HL-60 (cell line): ENCODE measurements around the gene DIP2C.

ENCODE experiments used
- DNase-seq, 2 experiments: peaks; one replicate each; pipeline ENCODE4 v3.0.0-alpha.2; 2010 to 2020; ENCODE audit warnings: low read depth in 1 of 2, low spot score in 1 of 2
- H3K27ac ChIP-seq: fragments of 250-450 bp; sonication (Bioruptor Pico); replicated peaks from 2 replicates; pipeline ENCODE4 v1.5.1; 2020; ENCODE audit warnings: mild to moderate bottlenecking, moderate library complexity
- H3K27me3 ChIP-seq: fragments of 250-450 bp; sonication (Bioruptor Pico); 2 replicates; pipeline ENCODE4 v1.5.1; 2021; ENCODE audit warnings: mild to moderate bottlenecking, moderate library complexity; ENCODE audit not compliant: insufficient read depth, poor library complexity, severe bottlenecking
- H3K4me3 ChIP-seq: replicated peaks from 2 replicates; pipeline ENCODE4 v1.5.1; 2011; ENCODE audit warnings: mild to moderate bottlenecking, control low read depth, low read length; ENCODE audit not compliant: insufficient read depth
- GABPA ChIP-seq: IDR thresholded peaks from 2 replicates; pipeline ENCODE4 v1.6.1; 2012; ENCODE audit warnings: low read depth
- POLR2AphosphoS5 ChIP-seq: IDR thresholded peaks from 2 replicates; pipeline ENCODE4 v1.6.1; 2012; ENCODE audit warnings: low read depth
- SPI1 ChIP-seq: IDR thresholded peaks from 2 replicates; pipeline ENCODE4 v1.6.1; 2012; ENCODE audit warnings: low read depth, mild to moderate bottlenecking, borderline replicate concordance
- TF ChIP-seq, protein P1 (sequence below): IDR thresholded peaks from one replicate; pipeline ENCODE4 v1.5.1; 2011; ENCODE audit warnings: low read length, control low read depth, inconsistent platforms; ENCODE audit not compliant: insufficient read depth
- TF ChIP-seq, protein P2 (sequence below): IDR thresholded peaks from 2 replicates; pipeline ENCODE4 v1.6.1; 2012; ENCODE audit warnings: low read depth; ENCODE audit not compliant: insufficient replicate concordance

The DIP2C gene

DNA sequence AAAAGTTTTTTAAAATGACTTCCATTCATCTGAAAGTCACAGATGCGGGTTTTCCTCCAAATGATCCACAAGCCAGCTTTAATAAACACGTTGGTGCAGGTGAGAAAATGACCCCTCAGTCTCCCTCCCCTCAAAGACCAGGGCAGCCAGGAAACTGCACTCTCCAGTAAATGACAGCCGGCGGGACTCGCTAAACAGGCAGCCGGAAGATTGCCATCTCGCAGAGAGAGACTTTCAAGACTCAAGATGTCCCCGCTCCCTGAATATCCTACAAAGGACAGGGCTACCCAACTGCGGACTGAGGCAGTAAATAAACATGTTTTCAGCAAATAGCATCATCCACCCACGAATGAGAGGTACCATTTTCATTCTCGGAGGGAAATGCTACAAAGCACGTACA, 116.8 kb downstream of the DIP2C start:
- Histone ChIP-seq H3K27ac (no peak overlapping the region), H3K27me3 (no peaks in the 10 kb centered on the region), H3K4me3 (no peak overlapping the region)
- DNase-seq: no peak
- TF ChIP-seq, protein P1, sequence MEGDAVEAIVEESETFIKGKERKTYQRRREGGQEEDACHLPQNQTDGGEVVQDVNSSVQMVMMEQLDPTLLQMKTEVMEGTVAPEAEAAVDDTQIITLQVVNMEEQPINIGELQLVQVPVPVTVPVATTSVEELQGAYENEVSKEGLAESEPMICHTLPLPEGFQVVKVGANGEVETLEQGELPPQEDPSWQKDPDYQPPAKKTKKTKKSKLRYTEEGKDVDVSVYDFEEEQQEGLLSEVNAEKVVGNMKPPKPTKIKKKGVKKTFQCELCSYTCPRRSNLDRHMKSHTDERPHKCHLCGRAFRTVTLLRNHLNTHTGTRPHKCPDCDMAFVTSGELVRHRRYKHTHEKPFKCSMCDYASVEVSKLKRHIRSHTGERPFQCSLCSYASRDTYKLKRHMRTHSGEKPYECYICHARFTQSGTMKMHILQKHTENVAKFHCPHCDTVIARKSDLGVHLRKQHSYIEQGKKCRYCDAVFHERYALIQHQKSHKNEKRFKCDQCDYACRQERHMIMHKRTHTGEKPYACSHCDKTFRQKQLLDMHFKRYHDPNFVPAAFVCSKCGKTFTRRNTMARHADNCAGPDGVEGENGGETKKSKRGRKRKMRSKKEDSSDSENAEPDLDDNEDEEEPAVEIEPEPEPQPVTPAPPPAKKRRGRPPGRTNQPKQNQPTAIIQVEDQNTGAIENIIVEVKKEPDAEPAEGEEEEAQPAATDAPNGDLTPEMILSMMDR: no peak

DNA sequence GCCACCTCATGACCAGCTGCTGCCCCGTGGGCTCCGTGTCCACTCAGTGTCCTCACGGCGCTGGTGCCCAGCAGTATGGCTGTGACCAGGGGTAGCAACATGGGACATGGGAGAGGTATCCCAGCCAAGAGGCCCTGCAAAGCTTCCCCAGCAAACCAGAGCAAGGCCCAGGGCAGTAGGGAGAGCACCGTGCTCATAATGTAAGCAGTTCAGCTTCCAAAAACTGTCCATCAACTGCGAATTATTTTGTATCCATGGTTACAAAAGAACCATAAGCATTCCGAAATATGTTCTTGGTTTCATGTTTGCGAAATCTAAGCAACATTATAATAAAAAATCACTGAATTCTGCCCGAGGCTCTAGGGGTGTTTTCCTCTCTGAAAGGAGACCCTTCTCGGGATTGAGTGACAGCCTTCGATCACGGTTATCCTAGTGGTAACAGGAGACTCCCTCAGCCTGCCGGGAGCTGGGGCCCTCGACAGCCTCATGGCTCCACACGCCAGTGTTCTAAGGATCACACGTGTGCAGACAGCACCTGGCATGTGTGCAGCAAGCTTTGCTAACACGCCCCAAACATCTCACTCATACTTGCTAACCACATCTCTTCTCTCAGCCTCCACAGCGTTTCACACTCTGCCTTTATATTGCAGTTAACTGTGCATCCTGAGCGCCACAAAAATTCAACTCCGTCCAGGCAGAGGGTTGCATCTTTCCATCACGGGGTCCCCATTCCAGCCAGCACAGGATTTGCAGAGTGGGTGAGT, 117.6 kb downstream of the DIP2C start:
- H3K4me3 ChIP-seq: no peak overlapping the region
- no peak overlapping the region for H3K27ac ChIP-seq
- no peaks in the 10 kb centered on the region for H3K27me3 ChIP-seq
- no peak for DNase-seq
- TF ChIP-seq, protein P1: no peak
- no peak for TF ChIP-seq GABPA
- no peak for TF ChIP-seq SPI1

DNA sequence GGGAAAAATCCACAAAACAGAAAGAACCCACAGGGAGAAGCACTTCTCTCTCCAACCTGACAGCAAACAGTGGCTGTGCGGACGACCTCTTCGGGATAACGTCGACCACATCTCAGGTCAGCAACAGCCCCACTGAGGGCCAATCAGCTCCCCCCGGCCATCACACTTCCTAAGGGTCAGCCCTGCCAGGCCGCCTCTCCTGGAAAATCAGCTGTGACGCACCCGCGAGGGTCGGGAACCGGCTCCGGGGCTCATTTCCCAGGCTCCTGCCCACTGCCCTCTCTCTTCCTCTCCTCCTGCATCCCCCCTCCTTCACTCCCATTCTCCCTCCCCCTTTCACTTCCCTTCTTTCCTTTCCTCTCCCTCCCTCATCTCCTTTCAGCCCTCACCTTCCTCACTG, 118.3 kb downstream of the DIP2C start:
- Histone ChIP-seq H3K27me3 (no peaks in the 10 kb centered on the region), H3K4me3 (no peak overlapping the region), H3K27ac (no peak overlapping the region)
- TF ChIP-seq, protein P1: no peak
- TF ChIP-seq GABPA (no peak), SPI1 (no peak), POLR2AphosphoS5 (no peak)
- TF ChIP-seq, protein P2, sequence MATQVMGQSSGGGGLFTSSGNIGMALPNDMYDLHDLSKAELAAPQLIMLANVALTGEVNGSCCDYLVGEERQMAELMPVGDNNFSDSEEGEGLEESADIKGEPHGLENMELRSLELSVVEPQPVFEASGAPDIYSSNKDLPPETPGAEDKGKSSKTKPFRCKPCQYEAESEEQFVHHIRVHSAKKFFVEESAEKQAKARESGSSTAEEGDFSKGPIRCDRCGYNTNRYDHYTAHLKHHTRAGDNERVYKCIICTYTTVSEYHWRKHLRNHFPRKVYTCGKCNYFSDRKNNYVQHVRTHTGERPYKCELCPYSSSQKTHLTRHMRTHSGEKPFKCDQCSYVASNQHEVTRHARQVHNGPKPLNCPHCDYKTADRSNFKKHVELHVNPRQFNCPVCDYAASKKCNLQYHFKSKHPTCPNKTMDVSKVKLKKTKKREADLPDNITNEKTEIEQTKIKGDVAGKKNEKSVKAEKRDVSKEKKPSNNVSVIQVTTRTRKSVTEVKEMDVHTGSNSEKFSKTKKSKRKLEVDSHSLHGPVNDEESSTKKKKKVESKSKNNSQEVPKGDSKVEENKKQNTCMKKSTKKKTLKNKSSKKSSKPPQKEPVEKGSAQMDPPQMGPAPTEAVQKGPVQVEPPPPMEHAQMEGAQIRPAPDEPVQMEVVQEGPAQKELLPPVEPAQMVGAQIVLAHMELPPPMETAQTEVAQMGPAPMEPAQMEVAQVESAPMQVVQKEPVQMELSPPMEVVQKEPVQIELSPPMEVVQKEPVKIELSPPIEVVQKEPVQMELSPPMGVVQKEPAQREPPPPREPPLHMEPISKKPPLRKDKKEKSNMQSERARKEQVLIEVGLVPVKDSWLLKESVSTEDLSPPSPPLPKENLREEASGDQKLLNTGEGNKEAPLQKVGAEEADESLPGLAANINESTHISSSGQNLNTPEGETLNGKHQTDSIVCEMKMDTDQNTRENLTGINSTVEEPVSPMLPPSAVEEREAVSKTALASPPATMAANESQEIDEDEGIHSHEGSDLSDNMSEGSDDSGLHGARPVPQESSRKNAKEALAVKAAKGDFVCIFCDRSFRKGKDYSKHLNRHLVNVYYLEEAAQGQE: no peak
- DNase-seq: no peak

DNA sequence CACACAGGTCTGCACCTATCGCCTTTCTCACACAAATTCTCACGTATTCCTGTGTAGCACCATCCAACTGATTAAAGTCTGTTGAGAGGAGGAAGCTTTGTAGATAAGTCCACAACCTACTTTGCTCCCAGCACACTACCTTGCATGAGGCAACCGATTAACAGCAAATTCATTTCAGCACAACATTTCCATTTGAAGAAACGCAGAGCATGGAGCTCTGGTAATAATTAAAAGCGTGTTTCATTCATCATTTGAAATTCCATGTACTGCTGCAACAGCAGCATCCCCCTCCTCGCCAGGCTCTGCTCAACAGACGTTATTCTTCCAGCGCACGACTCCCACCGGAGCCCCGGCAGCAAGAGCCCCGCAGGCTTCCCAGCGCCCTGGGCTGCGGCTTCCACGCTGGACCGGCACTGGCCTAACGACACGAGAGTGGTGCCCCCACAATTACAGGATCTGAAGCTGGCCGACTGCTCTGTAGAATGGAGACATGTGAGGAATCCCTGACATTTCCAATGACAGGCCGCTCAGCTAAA, 118.8 kb downstream of the DIP2C start:
- no peak for DNase-seq
- Histone ChIP-seq H3K4me3 (no peak overlapping the region), H3K27ac (no peak overlapping the region), H3K27me3 (no peaks in the 10 kb centered on the region)
- TF ChIP-seq, protein P1: no peak
- TF ChIP-seq POLR2AphosphoS5 (no peak), SPI1 (no peak), GABPA (no peak)
- TF ChIP-seq, protein P2: no peak
